ENCODE results near the gene ABLIM3.

- no peak for TF ChIP-seq CTCF (conservative IDR thresholded peaks at IDR 0.05; ENCODE audit: low read depth in 2 of 2)
- no peak for TF ChIP-seq ZNF114 (CRISPR knock-in tag; IDR thresholded peaks at IDR 0.05)
- TF ChIP-seq EZH2phosphoT487 (IDR thresholded peaks at IDR 0.05; ENCODE audit: unreplicated experiment), result no peak
- TF ChIP-seq POLR2AphosphoS5 (IDR thresholded peaks at IDR 0.05; ENCODE audit: low read depth), result no peak
- no peak for TF ChIP-seq EZH2 (IDR thresholded peaks at IDR 0.05; ENCODE audit: low read depth, unreplicated experiment)
- TF ChIP-seq STAT1 (IDR thresholded peaks at IDR 0.05; ENCODE audit: unreplicated experiment), result no peak
- TF ChIP-seq ZNF462 (CRISPR knock-in tag; IDR thresholded peaks at IDR 0.05), result no peak
- TF ChIP-seq REST (IDR thresholded peaks at IDR 0.05; ENCODE audit: unreplicated experiment), result no peak
- no peak for TF ChIP-seq JUNB (IDR thresholded peaks at IDR 0.05; ENCODE audit: unreplicated experiment)
- no peak for TF ChIP-seq CREB1 (CRISPR knock-in tag; IDR thresholded peaks at IDR 0.05; ENCODE audit: low read depth)
- no peak for TF ChIP-seq ZNF331 (CRISPR knock-in tag; IDR thresholded peaks at IDR 0.05; ENCODE audit: low read depth)
Observed at GRCh38 chr5:149256451-149256850, 115.2 kb downstream of the ABLIM3 start.

Measured in GM23338 (cell line).